Esophagus squamous epithelium (tissue), 4 donors: ENCODE results near the gene ACTR2.

Experiments
- POLR2A ChIP-seq, 4 donors: fragments of 450-650 bp; IDR thresholded peaks; one replicate each; pipeline ENCODE4 v1.6.1; 2017; ENCODE audit warnings: antibody characterized with exemption in 4 of 4, mild to moderate bottlenecking in 4 of 4, moderate library complexity in 3 of 4
- TF ChIP-seq, protein P1 (sequence below), 6 experiments: fragments of 450-650 bp in 4 of 6; fragments of 200-600 bp in 2 of 6; sonication (generic) in 2 of 6; IDR thresholded peaks; one replicate each; pipeline ENCODE4 v1.5.1; 2016 to 2019; ENCODE audit warnings: antibody characterized with exemption in 6 of 6, mild to moderate bottlenecking in 4 of 6, moderate library complexity in 4 of 6

DNA sequence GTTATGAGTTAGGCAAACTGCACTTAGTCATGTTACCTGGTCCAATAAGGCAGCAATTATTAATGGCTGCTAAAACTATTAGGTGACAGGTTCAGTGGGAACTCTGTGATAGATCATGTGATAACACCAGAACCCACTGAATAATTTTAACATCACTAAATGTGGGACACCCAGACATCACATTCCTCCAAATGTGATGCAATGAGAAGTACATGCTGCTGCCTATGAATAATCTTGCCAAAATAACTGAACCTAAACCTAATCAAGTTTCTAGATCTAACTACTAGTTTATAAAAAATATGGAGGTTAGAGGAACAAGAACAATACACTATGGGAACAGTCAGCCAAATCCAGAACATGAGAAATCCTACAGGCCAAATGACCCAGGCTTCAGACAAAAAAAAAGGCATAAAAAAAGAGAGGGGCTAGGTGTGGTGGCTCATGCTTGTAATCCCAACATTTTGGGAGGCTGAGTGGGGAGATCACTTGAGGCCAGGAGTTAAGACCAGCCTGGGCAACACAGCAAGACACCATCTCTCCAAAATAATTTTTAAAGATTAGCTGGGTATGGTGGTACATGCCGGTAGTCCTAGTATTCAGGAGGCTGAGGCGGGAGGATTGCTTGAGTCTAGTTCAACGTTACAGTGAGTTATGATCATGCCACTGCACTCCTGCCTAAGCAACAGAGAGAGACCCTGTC lies 7.0 kb upstream of the ACTR2 start:
- TF ChIP-seq, protein P1, sequence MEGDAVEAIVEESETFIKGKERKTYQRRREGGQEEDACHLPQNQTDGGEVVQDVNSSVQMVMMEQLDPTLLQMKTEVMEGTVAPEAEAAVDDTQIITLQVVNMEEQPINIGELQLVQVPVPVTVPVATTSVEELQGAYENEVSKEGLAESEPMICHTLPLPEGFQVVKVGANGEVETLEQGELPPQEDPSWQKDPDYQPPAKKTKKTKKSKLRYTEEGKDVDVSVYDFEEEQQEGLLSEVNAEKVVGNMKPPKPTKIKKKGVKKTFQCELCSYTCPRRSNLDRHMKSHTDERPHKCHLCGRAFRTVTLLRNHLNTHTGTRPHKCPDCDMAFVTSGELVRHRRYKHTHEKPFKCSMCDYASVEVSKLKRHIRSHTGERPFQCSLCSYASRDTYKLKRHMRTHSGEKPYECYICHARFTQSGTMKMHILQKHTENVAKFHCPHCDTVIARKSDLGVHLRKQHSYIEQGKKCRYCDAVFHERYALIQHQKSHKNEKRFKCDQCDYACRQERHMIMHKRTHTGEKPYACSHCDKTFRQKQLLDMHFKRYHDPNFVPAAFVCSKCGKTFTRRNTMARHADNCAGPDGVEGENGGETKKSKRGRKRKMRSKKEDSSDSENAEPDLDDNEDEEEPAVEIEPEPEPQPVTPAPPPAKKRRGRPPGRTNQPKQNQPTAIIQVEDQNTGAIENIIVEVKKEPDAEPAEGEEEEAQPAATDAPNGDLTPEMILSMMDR (IDR thresholded peaks at IDR 0.05): no peak
- TF ChIP-seq POLR2A (IDR thresholded peaks at IDR 0.05): no peak
